AG04450 (cell line): ENCODE measurements around the gene RSBN1. TPM values are rescaled to one million over a fixed set of nuclear protein-coding genes. Genes with fewer than 3 reads are reported as not detected.

ENCODE experiments used
- CTCF ChIA-PET: fragments of 300-600, 350-600 bp; formaldehyde crosslinking; extraction: SDS; loops from one replicate; lab custom pipeline; 2022; ENCODE audit warnings: antibody characterized with exemption, inconsistent platforms; lab: Charles Lee
- POLR2A ChIA-PET: fragments of 350-600 bp; formaldehyde crosslinking; extraction: SDS; loops from one replicate; lab custom pipeline; 2021; ENCODE audit warnings: antibody characterized with exemption, inconsistent platforms; lab: Yijun Ruan, JAX
- DNase-seq: peaks from one replicate; pipeline ENCODE4 v3.0.0-alpha.2; 2011; ENCODE audit warnings: low read depth, low spot score
- H3K27ac ChIP-seq: one replicate; pipeline ENCODE4 v1.5.1; 2012; ENCODE audit warnings: low read depth, low read length, control low read depth
- H3K27me3 ChIP-seq: one replicate; pipeline ENCODE4 v1.6.0; 2012; ENCODE audit warnings: low read length; ENCODE audit not compliant: control insufficient read depth, insufficient read depth
- H3K4me3 ChIP-seq: 2 replicates; pipeline ENCODE4 v1.5.1; 2011; ENCODE audit warnings: mild to moderate bottlenecking, low read depth, low read length, control low read depth
- H3K9me3 ChIP-seq: 2 replicates; pipeline ENCODE4 v1.5.1; 2012; ENCODE audit warnings: low read length; ENCODE audit not compliant: control insufficient read depth, insufficient read depth
- CTCF ChIP-seq: IDR thresholded peaks from 2 replicates; pipeline ENCODE4 v1.5.1; 2011; ENCODE audit warnings: low read depth, low read length, control low read depth, inconsistent platforms
- polyA plus RNA-seq: library from polyadenylated mRNA; depleted of rRNA; stranded (reverse); fragments of >200 nt; gene quantifications from 2 replicates; pipeline ENCODE4 v1.2.3, GENCODE V29; 2011; rRNA removed

Gene RSBN1
- polyA plus RNA-seq, 1 experiment: 12.2 TPM

- no peak for DNase-seq
Measured at GRCh38 chr1:113714606-113715269, 97.5 kb downstream of the RSBN1 start.

More at GRCh38 chr1:113714606-113715269, 97.5 kb downstream of the RSBN1 start:
- Histone ChIP-seq H3K27me3 (no peaks in the 10 kb centered on the region), H3K27ac (no peak overlapping the region), H3K9me3 (peaks cover 11% of the 10 kb centered on the region), H3K4me3 (no peak overlapping the region)
- no peak for TF ChIP-seq CTCF
- POLR2A ChIA-PET: interaction anchor here (0.5 kb wide), 1 partner anchor 45 kb away, joined by 10 read pairs; no protein-coding TSS in a partner anchor
- CTCF ChIA-PET: interaction anchor here (1.4 kb wide), 1 partner anchor 642 kb away, joined by 6 read pairs; the partner anchor contains the start of gene LRIG2

Other genes with a start within 250 kb of the RSBN1 start
- 15.0 and 18.0 TPM in 2 replicates for gene PHTF1, start 53.0 kb downstream of the RSBN1 start, polyA plus RNA-seq
- 0.17 and 0.21 TPM in 2 replicates for gene PTPN22, start 59.2 kb upstream of the RSBN1 start, polyA plus RNA-seq
- 0.11 and 0.12 TPM in 2 replicates for gene BCL2L15, start 75.1 kb upstream of the RSBN1 start, polyA plus RNA-seq
- gene AP4B1, start 92.3 kb upstream of the RSBN1 start, polyA plus RNA-seq: 13.6 and 16.5 TPM in 2 replicates
- 2.7 and 3.2 TPM in 2 replicates for gene DCLRE1B, start 92.8 kb upstream of the RSBN1 start, polyA plus RNA-seq
- 28.4 and 31.3 TPM in 2 replicates for gene HIPK1, start 116.8 kb upstream of the RSBN1 start, polyA plus RNA-seq
- gene OLFML3, start 167.0 kb upstream of the RSBN1 start, polyA plus RNA-seq: 90.3 and 105 TPM in 2 replicates